GM12891 (cell line): ENCODE results near the gene MT1B.

Experiments used
- PAX5 ChIP-seq: IDR thresholded peaks from 2 replicates; pipeline ENCODE4 v1.6.1; 2011; ENCODE audit warnings: low read length, moderate library complexity, mild to moderate bottlenecking; ENCODE audit not compliant: insufficient read depth, severe bottlenecking
- POLR2A ChIP-seq: IDR thresholded peaks from 2 replicates; pipeline ENCODE4 v1.6.1; 2011; ENCODE audit warnings: low read depth, low read length, control low read depth
- POLR2AphosphoS5 ChIP-seq: IDR thresholded peaks from 2 replicates; pipeline ENCODE4 v1.6.1; 2011; ENCODE audit warnings: low read depth, low read length, control low read depth
- POU2F2 ChIP-seq: IDR thresholded peaks from 2 replicates; pipeline ENCODE4 v1.6.1; 2011; ENCODE audit warnings: low read depth, mild to moderate bottlenecking, control low read depth, low read length, moderate library complexity
- SPI1 ChIP-seq: IDR thresholded peaks from 2 replicates; pipeline ENCODE4 v1.6.1; 2011; ENCODE audit warnings: low read depth, low read length, control low read depth
- TAF1 ChIP-seq: IDR thresholded peaks from 2 replicates; pipeline ENCODE4 v1.6.1; 2011; ENCODE audit warnings: low read depth, low read length, control low read depth

- no peak for TF ChIP-seq POLR2A
- TF ChIP-seq POLR2AphosphoS5, result no peak
- TF ChIP-seq TAF1, result no peak
- no peak for TF ChIP-seq SPI1
- no peak for TF ChIP-seq POU2F2
- no peak for TF ChIP-seq PAX5
These were observed 18.8 kb upstream of the MT1B start for GRCh38 chr16:56632848-56633365.
